ENCODE results near the gene CDC34. TPM values are rescaled to one million over a fixed set of nuclear protein-coding genes. Genes with fewer than 3 reads are reported as not detected.

CDC34 gene, protein sequence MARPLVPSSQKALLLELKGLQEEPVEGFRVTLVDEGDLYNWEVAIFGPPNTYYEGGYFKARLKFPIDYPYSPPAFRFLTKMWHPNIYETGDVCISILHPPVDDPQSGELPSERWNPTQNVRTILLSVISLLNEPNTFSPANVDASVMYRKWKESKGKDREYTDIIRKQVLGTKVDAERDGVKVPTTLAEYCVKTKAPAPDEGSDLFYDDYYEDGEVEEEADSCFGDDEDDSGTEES
- 60.6 and 66.0 TPM in 2 replicates for total RNA-seq (2014; rRNA removed; shearing (Covaris generic))
- polyA plus RNA-seq (2014; cell fraction: nucleus; rRNA removed) = 41.5 and 79.2 TPM in 2 replicates

DNA sequence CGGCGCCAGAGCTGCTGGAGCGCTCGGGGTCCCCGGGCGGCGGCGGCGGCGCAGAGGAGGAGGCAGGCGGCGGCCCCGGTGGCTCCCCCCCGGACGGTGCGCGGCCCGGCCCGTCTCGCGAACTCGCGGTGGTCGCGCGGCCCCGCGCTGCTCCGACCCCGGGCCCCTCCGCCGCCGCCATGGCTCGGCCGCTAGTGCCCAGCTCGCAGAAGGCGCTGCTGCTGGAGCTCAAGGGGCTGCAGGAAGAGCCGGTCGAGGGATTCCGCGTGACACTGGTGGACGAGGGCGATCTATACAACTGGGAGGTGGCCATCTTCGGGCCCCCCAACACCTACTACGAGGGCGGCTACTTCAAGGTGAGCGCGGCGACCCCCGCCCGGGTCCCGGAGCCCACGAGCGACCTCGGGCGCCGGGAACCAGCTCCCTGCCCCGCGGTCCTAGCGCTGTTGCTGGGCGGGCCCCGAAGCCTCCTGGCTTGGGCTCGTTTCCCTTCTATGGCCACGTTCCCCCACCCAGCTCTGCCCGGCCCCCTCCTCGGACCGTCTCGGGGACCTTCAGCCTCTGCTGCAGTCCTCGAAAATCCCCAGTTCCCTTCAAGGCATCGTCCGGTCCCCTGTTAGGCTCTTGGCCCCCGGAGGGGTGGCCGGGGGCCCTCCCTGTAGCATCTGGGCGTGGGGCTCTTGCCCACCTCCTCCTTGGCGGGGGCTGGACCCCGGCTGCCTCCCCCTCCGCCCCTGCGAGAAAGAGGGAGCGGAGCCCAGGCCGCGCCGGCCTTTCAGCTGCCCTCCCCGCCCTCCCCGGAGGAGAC, at the start of gene CDC34:
CDC34 (plus strand) TSS at position 8 of the 808 bp plus-strand sequence; CDS start at position 180, 172 bp downstream.
- DNase-seq (ENCODE audit: extremely low read depth, low read depth) = no peak

DNA sequence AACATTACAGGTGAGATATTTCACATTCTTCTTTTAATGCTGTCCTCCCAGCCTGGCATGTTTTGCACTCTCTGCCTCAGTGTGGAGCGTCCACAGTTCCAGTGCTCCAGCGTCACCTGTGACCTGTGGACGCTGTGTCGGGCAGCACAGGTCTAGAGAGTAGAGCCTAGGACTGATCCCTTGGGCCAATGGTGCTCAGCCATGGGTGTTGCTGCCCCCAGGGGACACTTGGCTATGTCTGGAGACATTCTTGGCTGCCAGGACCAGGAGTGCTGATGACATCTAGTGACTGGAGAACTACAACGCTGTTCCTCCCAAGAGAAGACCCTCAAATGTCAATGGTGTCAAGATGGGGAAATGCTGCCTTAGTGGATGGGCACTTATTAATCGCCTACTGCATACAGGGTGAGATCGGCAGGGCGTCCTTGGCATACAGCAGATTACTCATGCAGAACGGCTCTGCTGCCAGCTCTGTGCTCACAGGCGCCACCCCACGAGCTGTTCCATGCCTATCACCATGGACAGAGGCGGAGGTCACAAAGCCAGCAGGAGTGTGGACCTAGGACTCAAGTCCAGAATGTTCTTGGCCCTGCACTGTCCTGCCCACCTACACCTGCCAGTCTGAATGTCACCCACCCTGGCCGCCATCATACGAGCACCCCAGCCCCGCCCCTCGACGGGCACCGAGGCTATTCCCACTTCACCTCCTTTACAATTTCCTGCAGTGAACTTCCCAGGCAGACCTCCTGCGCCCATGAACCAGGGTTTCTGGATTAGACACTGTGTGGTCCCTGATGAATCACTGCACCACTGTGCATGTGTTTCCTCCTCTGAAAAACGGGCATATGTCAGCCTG, 49.1 kb upstream of the CDC34 start:
- no peak for DNase-seq (ENCODE audit: extremely low read depth, low read depth)

DNA sequence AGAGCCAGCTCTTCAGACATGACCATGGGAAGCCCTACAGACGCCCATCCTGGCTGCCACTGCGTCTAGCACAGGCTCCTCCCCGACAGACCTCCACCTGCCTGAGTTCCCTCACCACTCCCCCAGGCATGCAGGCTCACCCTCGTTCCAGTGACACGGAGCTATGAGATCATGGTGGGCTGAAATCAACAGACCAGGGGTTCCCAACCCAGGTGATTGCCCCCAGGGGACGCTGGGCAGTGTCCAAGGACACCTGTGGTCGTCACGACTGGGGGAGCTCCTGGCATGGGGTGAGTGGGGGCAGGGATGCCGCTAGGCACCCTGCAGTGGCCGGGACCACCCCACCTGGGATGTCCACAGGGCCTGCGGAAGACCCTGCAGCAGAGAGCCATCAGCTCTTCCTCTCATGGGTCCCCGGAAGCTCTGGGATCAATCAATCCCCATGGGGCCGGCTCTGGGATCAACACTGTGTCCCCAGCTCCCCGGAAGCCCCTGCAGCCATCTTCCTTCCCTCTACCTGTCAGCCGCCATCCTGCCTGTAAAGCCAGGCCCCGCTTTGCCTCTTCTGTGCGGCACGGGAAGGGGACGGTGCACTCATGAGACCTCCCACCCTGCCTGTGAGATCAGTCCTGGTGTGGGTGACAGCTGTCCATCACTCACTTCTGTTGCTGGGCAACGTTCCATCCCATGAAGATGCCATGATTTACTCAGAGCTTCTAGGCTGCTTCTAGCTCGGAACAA, 48.1 kb upstream of the CDC34 start:
- no peak for DNase-seq (ENCODE audit: extremely low read depth, low read depth)

DNA sequence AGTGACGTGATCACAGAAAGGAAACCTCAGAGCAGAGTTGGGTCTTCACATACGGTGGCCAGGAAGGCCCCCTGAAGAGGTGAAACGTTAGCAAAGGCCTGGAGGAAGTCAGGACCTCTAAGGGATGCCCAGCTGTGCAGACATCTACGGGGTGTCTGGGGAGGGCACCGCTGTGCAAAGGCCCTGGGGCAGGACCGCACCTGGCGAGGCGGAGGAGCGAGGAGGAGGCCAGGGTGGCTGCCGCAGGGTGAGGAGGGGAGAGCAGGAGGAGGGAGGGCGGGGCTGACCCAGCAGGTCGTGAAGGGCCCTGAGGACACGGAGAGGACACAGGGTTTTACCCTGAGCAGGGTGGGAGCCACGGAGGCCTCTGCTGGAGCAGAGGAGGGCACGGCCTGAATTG, 47.1 kb upstream of the CDC34 start:
- no peak for DNase-seq (ENCODE audit: extremely low read depth, low read depth)

DNA sequence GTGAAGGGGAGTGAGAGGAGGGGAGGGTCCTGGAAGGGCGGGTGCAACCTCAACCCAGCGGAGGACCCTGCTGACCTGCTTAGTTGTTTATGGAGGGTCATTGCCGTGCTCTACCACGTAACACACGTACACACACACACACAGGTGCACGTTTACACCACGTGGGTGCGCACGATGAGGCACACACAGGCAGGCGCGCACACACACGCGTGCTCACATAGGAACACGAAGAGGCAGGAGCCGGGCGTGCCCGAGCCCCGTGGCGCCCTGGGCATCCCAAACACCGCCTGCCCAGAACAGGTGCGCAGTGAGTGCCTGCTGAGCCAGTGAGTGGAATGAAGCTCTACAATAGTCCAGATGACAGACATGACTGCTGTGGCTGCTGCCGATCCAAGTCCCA, 46.5 kb upstream of the CDC34 start:
- DNase-seq (ENCODE audit: extremely low read depth, low read depth) = no peak

DNA sequence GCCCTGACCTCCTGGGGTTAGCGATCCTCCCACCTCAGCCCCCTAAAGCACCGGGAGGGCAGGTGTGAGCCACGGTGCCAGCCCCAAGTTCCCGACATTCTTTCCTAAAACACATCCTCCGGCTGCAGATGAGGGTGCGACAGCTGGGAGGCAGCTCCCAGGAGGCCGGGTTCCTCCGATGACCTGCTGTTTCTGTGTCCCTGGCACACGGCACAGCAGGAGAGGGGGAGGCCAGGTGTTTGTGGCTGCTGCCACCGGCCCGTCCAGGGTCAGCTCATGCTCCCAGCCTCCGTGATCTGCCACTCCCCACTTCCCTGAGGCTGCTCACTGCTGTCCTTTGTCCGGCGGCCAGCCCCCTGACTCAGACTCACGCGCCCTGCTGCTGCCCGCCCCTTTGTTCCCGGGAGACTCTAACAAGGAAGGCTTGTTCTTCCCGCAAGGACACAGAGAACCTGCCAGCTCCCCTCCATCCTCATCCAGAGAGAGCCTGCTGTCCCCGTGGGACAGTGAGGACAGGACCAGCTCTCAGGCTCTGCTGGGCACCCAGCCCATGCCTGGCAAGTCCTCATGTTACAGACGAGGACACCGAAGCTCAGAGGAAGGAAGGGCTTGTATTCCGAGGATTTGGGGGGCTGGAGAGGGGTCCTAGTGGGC, 45.9 kb upstream of the CDC34 start:
- peak; percentile 33 for DNase-seq (ENCODE audit: extremely low read depth, low read depth)

DNA sequence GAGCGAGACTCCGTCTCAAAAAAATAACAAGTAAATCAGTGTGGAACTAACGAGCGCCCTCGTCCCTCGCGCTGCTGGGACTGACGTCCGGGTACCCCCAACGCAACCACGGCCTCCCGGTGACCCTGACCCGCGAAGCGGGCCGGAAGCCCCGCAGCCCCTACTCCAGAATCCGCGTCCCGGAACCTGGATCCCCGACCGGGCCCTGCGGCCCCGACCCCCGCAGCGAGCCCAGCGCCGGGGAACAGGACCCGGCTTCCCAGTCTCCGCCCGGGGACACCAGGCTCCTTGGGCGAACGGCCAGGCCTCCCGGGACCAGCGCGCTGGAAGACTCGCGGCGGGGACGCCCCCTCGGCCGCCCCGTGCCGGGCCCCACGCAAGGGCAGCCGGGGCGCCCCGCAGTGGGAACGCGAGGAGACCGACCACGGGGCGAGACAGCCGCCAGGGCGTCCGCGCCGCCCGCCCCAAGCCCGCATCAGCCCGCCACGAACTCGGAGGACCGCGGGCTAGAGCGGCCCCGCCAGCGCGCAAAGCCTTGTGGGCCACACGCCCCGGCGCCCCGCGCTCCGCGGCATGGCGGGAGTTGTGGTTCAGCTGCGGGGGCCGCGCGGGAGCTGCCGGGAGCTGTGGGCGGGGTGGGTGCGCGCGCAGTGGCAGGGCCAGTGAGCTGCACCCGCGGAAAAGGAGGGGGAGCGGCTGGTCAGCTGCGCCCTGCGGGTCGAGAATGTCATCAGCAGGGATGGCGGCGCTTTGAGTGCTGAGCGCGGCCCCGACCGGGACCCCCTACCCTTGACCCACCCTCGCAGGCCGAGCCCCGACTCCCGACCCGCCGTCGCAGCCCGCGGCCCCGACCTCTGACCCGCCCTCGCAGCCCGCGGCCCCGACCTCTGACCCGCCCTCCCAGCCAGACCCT, 42.8 kb upstream of the CDC34 start:
- peak; percentile 84 for DNase-seq (ENCODE audit: extremely low read depth, low read depth)

DNA sequence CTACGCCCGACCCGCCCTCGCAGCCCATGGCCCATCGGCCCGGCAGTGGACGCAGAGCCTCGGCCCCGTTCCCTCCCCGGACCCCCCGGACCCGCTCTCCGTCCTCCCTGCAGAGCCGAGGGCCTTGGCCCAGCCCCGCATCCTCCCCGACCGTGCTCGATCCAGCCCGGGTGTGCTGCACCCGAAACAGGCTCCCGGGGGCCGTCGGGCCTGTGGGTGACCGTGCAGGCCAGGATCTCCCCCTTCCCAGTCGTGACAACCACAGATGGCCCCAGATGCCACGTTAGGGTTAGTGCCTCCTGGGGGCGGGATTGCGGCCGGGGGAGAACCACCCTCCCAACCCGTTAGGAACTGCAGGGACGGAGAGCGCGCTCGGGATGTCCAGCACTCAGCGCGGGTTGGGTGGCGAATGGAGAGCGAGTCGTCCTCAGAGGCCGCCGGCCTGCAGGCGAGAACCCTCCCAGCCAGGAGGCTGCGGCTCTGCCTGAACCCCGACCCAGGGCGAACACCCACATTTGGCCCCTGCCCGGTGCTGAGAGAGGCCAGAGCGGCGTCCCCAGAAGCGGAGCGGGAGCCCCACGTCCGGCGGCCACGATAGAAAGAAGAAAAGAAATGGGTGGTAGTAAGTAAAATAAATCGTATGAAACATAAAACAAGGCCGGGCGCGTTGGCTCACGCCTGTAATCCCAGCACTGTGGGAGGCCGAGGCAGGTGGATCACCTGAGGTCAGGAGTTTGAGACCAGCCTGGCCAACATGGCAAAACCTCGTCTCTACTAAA, 42.0 kb upstream of the CDC34 start:
- DNase-seq (ENCODE audit: extremely low read depth, low read depth) = no peak

DNA sequence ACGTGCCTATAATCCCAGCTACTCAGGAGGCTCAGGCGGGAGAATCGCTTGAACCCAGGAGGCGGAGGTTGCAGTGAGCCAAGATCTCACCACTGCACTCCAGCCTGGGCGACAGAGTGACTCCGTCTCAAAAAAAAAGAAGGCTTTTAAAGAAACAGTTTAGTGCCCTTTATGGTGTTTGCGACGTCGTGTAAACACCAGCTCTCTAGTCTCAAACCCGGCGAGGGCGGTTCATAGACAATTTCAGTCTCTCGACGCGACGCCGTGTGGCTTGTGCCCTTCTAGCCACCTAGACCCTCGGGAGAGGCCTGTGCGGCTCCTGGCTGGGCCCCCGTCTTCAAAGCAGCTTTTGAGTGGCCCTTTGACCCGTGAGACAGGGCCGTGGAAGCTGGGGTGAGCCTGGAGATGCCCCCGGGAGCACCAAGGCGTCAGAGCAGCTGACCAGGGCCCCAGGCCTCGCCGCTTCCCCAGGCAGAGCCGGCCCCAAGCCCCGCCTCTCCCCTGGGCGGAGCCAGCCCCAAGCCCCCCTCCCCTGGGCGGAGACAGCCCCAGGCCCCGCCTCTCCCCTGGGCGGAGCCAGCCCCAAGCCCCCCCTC, 40.3 kb upstream of the CDC34 start:
- DNase-seq (ENCODE audit: extremely low read depth, low read depth) = no peak

DNA sequence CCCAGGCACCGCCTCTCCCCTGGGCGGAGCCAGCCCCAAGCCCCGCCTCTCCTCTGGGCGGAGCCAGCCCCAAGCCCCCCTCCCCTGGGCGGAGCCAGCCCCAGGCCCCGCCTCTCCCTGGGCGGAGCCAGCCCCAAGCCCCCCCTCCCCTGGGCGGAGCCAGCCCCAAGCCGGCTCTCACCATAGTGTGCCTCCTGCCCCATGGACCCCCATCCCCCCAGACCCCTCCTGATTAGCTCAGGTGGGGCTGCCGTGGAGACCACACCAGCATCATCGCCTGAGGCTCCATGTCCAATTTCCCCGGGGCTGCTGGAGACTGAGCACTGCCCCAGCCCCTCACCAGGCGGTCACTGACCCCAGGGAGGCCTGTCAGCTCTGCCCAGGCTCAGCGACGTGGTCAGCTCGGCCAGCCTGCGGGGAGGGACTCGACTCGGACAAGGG, 39.4 kb upstream of the CDC34 start:
- no peak for DNase-seq (ENCODE audit: extremely low read depth, low read depth)

DNA sequence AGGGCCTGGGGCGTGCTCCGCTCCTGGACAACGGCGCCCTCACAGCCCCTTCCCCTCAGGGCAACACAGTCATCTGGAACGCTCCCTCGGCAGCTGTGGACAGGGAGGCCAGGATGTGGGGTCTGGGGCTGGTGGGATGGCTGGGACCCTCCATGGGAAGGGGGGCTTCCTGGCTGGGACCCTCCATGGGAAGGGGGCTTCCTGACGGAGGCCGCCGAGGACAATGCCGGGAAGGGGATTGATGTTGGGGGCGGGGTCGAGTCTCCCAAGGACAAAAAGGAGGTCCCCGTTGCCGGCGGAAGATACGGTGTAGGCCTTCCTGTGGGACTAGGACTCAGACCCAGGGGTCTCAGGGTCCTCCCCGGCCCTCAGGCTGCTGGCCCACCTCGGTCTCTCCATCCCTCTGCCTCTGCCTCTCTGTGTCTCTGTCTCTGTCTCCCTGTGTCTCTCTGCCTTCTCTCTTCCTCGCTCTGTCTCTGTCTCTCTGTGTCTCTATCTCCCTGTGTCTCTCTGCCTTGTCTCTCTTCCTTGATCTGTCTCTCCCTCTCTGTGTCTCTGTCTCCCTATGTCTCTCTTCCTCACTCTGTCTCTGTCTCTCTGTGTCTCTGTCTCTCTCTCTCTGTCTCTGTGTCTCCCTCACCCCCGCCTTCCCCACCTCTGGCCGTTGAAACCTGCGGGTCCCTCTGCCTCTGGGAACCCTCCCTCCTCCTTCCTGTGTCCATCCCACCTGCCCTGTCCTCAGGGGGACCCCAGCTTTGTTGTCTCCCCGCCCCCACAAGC, 38.0 kb upstream of the CDC34 start:
- DNase-seq (ENCODE audit: extremely low read depth, low read depth) = no peak

DNA sequence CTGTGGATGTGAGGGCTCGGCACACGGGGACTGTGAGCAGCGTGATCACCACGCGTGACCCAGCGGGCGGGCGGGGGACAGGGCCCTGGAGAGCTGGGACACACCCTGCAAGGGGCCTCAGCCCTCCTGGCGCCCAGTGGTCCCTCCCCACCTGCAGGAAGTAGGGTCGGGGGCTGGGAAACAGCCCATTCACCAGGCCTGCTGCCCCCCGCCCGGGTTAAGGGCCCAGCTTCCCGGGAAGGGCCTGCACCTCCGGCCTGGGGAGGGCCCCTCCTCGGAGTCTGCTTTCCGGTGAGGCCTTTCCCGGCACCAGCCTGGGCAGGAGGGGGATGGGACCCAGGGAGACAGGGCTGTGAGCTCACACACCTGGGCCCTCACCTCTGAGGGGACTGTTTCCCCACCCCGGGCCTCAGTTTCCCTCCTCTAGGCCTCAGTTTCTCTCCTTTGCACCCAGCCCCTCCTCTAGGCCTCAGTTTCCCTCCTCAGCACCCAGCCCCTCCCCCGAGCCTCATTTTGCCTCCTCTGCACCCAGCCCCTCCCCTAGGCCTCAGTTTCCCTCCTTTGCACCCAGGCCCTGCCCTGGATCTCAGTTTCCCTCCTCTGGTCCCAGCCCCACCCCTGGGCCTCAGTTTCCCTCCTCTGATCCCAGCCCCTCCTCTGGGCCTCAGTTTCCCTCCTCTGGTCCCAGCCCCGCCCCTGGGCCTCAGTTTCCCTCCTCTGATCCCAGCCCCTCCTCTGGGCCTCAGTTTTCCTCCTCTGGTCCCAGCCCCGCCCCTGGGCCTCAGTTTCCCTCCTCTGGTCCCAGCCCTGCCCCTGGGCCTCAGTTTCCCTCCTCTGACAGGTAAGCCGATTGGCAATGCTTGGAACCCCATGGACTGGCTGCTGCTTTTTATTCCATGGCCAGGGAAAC, 37.1 kb upstream of the CDC34 start:
- DNase-seq (ENCODE audit: extremely low read depth, low read depth) = no peak

DNA sequence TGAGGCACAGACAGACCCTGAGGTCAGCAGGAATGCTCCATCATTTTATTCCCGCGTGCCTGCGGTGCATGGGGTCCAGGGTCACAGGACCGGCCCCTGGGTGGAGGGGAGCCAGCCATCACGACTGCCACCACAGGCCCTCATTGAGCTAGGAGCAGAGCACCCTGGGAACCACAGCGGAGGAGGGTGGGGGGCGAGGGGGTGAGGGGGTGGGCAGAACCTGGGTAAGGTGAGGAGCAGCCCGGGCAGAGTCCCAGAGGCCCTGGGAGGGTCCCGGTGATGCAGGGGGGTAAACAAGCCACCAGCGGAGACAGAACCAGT, 36.5 kb upstream of the CDC34 start:
- DNase-seq (ENCODE audit: extremely low read depth, low read depth) = no peak

DNA sequence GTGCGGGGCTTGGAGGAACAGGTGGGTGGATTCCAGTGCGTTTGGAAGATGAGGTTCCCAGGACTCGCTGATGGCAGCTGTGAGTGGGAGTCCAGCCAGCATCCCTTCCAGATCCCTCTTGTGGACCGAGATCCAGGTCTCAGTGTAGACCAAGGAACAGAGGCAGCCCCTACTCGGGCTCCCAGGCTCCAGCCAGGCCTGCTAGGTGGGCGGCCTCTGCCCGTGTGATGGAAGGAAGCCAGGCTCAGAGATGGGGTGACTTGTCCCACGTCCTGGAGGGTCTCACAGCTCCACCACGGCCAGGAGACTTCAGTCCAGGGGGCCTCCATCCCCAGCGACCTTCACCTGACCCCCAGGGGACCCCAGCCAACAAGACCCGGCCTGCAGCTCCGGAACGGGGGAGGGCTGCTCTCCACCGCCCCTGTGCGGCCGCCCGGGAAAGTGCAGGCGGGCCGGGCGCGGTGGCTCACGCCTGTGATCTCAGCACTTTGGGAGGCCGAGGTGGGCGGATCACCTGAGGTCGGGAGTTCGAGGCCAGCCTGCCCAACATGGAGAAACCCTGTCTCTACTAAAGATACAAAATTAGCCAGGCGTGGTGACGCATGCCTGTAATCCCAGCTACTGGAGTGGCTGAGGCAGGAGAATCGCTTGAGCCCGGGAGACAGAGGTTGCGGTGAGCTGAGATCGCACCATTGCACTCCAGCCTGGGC, 36.0 kb upstream of the CDC34 start:
- DNase-seq (ENCODE audit: extremely low read depth, low read depth) = no peak

DNA sequence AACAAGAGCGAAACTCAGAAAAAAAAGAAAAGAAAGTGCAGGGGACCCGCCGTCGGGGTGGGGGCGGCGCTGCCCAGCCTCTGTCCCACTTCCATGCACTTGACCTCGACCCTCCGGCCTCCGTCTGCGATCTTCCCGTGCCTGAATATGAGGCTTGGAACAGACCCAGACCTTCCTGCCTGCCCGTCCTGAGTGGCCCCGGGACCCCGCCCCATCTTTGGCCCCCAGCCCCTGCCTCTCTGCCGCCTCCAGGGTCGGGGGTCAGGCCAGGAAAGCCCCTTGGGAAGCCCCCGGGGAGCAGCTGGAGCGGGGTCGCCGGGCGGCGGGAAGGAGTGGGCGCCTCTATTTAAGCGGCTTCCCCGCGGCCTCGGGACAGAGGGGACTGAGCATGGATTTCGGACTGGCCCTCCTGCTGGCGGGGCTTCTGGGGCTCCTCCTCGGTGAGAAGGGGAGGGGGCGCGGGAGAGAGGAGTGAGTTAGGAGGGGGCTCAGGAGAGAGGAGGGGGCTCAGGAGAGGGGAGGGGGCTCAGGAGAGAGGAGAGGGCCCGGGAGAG, 35.4 kb upstream of the CDC34 start, which contains the start of gene MADCAM1:
MADCAM1 (plus strand) TSS at position 375 of the 554 bp plus-strand sequence; CDS start at position 389, 14 bp downstream.
- DNase-seq (ENCODE audit: extremely low read depth, low read depth) = no peak
